ENCODE data around the gene ARHGAP8.

The ARHGAP8 gene

GRCh38 chr22:44755956-44756361 is 3.6 kb downstream of the ARHGAP8 start:
- TF ChIP-seq MAX (IDR thresholded peaks at IDR 0.05; ENCODE audit: low read depth, low read length), result no peak
- no peak for TF ChIP-seq MYC (IDR thresholded peaks at IDR 0.05; ENCODE audit: low read depth, low read length)
- H3K4me3 ChIP-seq (ENCODE audit: low read depth, low read length), result no peak overlapping the region
- DNase-seq (ENCODE audit: low read depth), result no peak

- TF ChIP-seq POLR2A (IDR thresholded peaks at IDR 0.05; ENCODE audit: extremely low read depth, insufficient read length), result no peak
- no peak for TF ChIP-seq MAX (IDR thresholded peaks at IDR 0.05; ENCODE audit: low read depth, low read length)
- TF ChIP-seq CTCF (IDR thresholded peaks at IDR 0.05; ENCODE audit: low read depth, low read length), result no peak
- no peak overlapping the region for H3K4me3 ChIP-seq (ENCODE audit: low read depth, low read length)
- no peak for DNase-seq (ENCODE audit: low read depth)
These were observed 6.1 kb downstream of the ARHGAP8 start for GRCh38 chr22:44758344-44758973.

- no peak overlapping the region for H3K4me3 ChIP-seq (ENCODE audit: low read depth, low read length)
- no peak for DNase-seq (ENCODE audit: low read depth)
- TF ChIP-seq CTCF (IDR thresholded peaks at IDR 0.05; ENCODE audit: low read depth, low read length), result no peak
- TF ChIP-seq POLR2A (IDR thresholded peaks at IDR 0.05; ENCODE audit: extremely low read depth, insufficient read length), result no peak
- no peak for TF ChIP-seq MYC (IDR thresholded peaks at IDR 0.05; ENCODE audit: low read depth, low read length)
- no peak for TF ChIP-seq MAX (IDR thresholded peaks at IDR 0.05; ENCODE audit: low read depth, low read length)
These were observed 6.6 kb downstream of the ARHGAP8 start for GRCh38 chr22:44759001-44759400.

GRCh38 chr22:44759430-44760310 is 7.3 kb downstream of the ARHGAP8 start:
- no peak for DNase-seq (ENCODE audit: low read depth)
- TF ChIP-seq POLR2A (IDR thresholded peaks at IDR 0.05; ENCODE audit: extremely low read depth, insufficient read length), result no peak
- no peak overlapping the region for H3K4me3 ChIP-seq (ENCODE audit: low read depth, low read length)

- no peak for TF ChIP-seq POLR2A (IDR thresholded peaks at IDR 0.05; ENCODE audit: extremely low read depth, insufficient read length)
- TF ChIP-seq MAX (IDR thresholded peaks at IDR 0.05; ENCODE audit: low read depth, low read length), result no peak
- TF ChIP-seq MYC (IDR thresholded peaks at IDR 0.05; ENCODE audit: low read depth, low read length), result no peak
- no peak for TF ChIP-seq CTCF (IDR thresholded peaks at IDR 0.05; ENCODE audit: low read depth, low read length)
- no peak overlapping the region for H3K4me3 ChIP-seq (ENCODE audit: low read depth, low read length)
- no peak for DNase-seq (ENCODE audit: low read depth)
These were observed 8.1 kb downstream of the ARHGAP8 start for GRCh38 chr22:44760476-44760875.

GRCh38 chr22:44761025-44761424 is 8.7 kb downstream of the ARHGAP8 start:
- TF ChIP-seq MYC (IDR thresholded peaks at IDR 0.05; ENCODE audit: low read depth, low read length), result no peak
- no peak overlapping the region for H3K4me3 ChIP-seq (ENCODE audit: low read depth, low read length)
- DNase-seq (ENCODE audit: low read depth), result no peak

- no peak overlapping the region for H3K4me3 ChIP-seq (ENCODE audit: low read depth, low read length)
- DNase-seq (ENCODE audit: low read depth), result no peak
- TF ChIP-seq CTCF (IDR thresholded peaks at IDR 0.05; ENCODE audit: low read depth, low read length) (no peak), MYC (IDR thresholded peaks at IDR 0.05; ENCODE audit: low read depth, low read length) (no peak), MAX (IDR thresholded peaks at IDR 0.05; ENCODE audit: low read depth, low read length) (no peak), POLR2A (IDR thresholded peaks at IDR 0.05; ENCODE audit: extremely low read depth, insufficient read length) (no peak)
These were observed 12.0 kb downstream of the ARHGAP8 start for GRCh38 chr22:44764373-44764772.
